Ascending aorta (tissue), 2 donors: ENCODE results near the gene AUTS2. TPM values are rescaled to one million over a fixed set of nuclear protein-coding genes. Genes with fewer than 3 reads are reported as not detected.

ENCODE experiments used
- DNase-seq, 2 donors: peaks; one replicate each; pipeline ENCODE4 v3.0.0-alpha.2; 2019; ENCODE audit warnings: low spot score in 2 of 2
- H3K27ac ChIP-seq, 2 donors: fragments of 200-600 bp; sonication (generic); one replicate each; pipeline ENCODE4 v1.5.1; 2016 to 2017; ENCODE audit warnings: mild to moderate bottlenecking in 1 of 2
- H3K27me3 ChIP-seq: fragments of 200-600 bp; sonication (generic); one replicate; pipeline ENCODE4 v1.5.1; 2017
- H3K36me3 ChIP-seq, 2 donors: fragments of 200-600 bp; sonication (generic); one replicate each; pipeline ENCODE4 v1.5.1; 2016
- H3K4me1 ChIP-seq, 2 donors: fragments of 200-600 bp; sonication (generic); one replicate each; pipeline ENCODE4 v1.5.1; 2016 to 2017; ENCODE audit warnings: mild to moderate bottlenecking in 1 of 2
- H3K4me3 ChIP-seq, 2 donors: fragments of 200-600 bp; sonication (generic); one replicate each; pipeline ENCODE4 v1.5.1; 2016 to 2017; ENCODE audit warnings: mild to moderate bottlenecking in 1 of 2
- H3K9me3 ChIP-seq, 2 donors: fragments of 200-600 bp; sonication (generic); one replicate each; pipeline ENCODE4 v1.5.1; 2016
- intact Hi-C: fragments of 100-400 bp; cut with DNase I; formaldehyde crosslinking; loops from one replicate; pipeline ENCODE4 v1.15.1; 2023
- total RNA-seq: library from RNA; depleted of rRNA; stranded (reverse); fragments of >200 nt; gene quantifications from one replicate; pipeline ENCODE4 v1.1.0, GENCODE V29; 2016
- TF ChIP-seq, protein P1 (sequence below), 3 experiments: fragments of 200-600 bp in 2 of 3; fragments of 450-650 bp in 1 of 3; sonication (generic) in 2 of 3; IDR thresholded peaks; one replicate each; pipeline ENCODE4 v1.5.1; 2016 to 2019; ENCODE audit warnings: antibody characterized with exemption in 3 of 3, mild to moderate bottlenecking in 1 of 3, moderate library complexity in 1 of 3

The AUTS2 gene
- total RNA-seq, 1 donor from 2014 or later, result 90.4 TPM

DNA sequence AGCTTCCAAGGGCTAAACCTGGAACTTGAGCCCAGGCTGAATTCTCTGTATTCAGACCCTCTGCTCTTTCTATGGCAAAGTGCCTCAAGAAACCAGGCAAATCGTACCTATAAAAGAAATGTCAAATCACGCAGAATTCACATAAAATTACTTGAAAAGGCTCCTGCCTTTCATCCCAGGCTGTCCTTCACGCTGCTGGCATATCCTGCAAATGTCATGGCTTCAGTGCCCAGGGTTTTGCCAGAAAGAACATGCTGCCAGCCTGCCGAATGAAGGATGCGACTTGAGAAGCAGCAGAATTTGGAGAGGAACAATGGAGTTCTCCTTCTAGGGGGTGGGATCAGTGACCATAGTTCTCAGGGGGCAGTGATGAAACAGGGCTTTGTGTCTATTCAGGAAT, 931.2 kb downstream of the AUTS2 start:
- H3K4me3 ChIP-seq, result no peak overlapping the region
- H3K4me1 ChIP-seq, result no peaks in the 10 kb centered on the region
- DNase-seq, result no peak
- H3K27me3 ChIP-seq, result no peaks in the 10 kb centered on the region
- H3K27ac ChIP-seq, result no peak overlapping the region
- no peaks in the 10 kb centered on the region for H3K9me3 ChIP-seq
- TF ChIP-seq, protein P1, sequence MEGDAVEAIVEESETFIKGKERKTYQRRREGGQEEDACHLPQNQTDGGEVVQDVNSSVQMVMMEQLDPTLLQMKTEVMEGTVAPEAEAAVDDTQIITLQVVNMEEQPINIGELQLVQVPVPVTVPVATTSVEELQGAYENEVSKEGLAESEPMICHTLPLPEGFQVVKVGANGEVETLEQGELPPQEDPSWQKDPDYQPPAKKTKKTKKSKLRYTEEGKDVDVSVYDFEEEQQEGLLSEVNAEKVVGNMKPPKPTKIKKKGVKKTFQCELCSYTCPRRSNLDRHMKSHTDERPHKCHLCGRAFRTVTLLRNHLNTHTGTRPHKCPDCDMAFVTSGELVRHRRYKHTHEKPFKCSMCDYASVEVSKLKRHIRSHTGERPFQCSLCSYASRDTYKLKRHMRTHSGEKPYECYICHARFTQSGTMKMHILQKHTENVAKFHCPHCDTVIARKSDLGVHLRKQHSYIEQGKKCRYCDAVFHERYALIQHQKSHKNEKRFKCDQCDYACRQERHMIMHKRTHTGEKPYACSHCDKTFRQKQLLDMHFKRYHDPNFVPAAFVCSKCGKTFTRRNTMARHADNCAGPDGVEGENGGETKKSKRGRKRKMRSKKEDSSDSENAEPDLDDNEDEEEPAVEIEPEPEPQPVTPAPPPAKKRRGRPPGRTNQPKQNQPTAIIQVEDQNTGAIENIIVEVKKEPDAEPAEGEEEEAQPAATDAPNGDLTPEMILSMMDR (IDR thresholded peaks at IDR 0.05), result no peak
- no peaks in the 10 kb centered on the region for H3K36me3 ChIP-seq
- intact Hi-C loops, result no loop called here

- intact Hi-C loops, result no loop called here
- DNase-seq, result no peak
- H3K36me3 ChIP-seq, result no peaks in the 10 kb centered on the region
Observed at GRCh38 chr7:70529914-70530585, 931.8 kb downstream of the AUTS2 start.

DNA sequence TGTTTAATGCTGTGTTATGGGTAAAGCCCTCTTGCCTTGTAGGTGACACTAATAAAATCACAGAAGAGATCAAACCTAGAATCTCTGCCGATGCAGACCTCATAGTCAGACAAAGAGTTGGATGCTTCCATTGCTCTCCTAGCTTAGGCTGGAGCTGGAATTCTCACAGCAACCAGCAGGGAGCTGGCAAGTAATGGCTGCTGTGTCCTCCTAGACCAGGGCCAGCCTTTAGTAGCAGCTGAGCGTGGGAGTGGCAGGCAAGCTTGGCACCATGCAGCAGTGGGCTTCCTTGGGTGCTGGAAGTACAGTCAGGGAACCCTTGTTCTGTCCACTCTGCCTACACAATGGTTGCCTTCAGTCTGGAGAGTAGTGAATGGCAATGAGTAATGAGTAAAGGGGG, 935.3 kb downstream of the AUTS2 start:
- Histone ChIP-seq H3K4me3 (no peak overlapping the region), H3K4me1 (no peaks in the 10 kb centered on the region), H3K27ac (no peak overlapping the region), H3K27me3 (no peaks in the 10 kb centered on the region), H3K36me3 (no peaks in the 10 kb centered on the region), H3K9me3 (no peaks in the 10 kb centered on the region)
- DNase-seq, result no peak
- intact Hi-C loops, result no loop called here
- TF ChIP-seq, protein P1 (IDR thresholded peaks at IDR 0.05), result no peak

More at GRCh38 chr7:70529914-70530585, 931.8 kb downstream of the AUTS2 start:
- Histone ChIP-seq H3K27ac (no peak overlapping the region), H3K4me1 (no peaks in the 10 kb centered on the region), H3K9me3 (no peaks in the 10 kb centered on the region), H3K27me3 (no peaks in the 10 kb centered on the region), H3K4me3 (no peak overlapping the region)
- TF ChIP-seq, protein P1 (IDR thresholded peaks at IDR 0.05), result no peak

GRCh38 chr7:70539205-70539604, 940.9 kb downstream of the AUTS2 start:
- Histone ChIP-seq H3K27ac (no peak overlapping the region), H3K27me3 (no peaks in the 10 kb centered on the region), H3K4me1 (no peaks in the 10 kb centered on the region), H3K9me3 (no peaks in the 10 kb centered on the region), H3K4me3 (no peak overlapping the region), H3K36me3 (no peaks in the 10 kb centered on the region)
- TF ChIP-seq, protein P1 (IDR thresholded peaks at IDR 0.05), result no peak
- DNase-seq, result no peak
- intact Hi-C loops, result no loop called here

- intact Hi-C loops, result no loop called here
Observed at GRCh38 chr7:70539617-70540016, 941.3 kb downstream of the AUTS2 start.

More at GRCh38 chr7:70539617-70540016, 941.3 kb downstream of the AUTS2 start:
- H3K27me3 ChIP-seq, result no peaks in the 10 kb centered on the region
- no peak overlapping the region for H3K27ac ChIP-seq
- DNase-seq, result no peak
- H3K4me3 ChIP-seq, result no peak overlapping the region
- H3K4me1 ChIP-seq, result no peaks in the 10 kb centered on the region
- TF ChIP-seq, protein P1 (IDR thresholded peaks at IDR 0.05), result no peak
- no peaks in the 10 kb centered on the region for H3K9me3 ChIP-seq
- no peaks in the 10 kb centered on the region for H3K36me3 ChIP-seq
